Brain pericyte (primary cell): Measurements from ENCODE around the gene RABGAP1L.
"Not testable (repeated sequence)": the region's sequence is repeated elsewhere in the genome, so short reads cannot be mapped to it uniquely, and the experiment has no call there.

ENCODE experiments used
- DNase-seq: peaks from one replicate; pipeline ENCODE4 v3.0.0-alpha.2; 2012; ENCODE audit warnings: low read depth, low spot score

RABGAP1L gene

DNA sequence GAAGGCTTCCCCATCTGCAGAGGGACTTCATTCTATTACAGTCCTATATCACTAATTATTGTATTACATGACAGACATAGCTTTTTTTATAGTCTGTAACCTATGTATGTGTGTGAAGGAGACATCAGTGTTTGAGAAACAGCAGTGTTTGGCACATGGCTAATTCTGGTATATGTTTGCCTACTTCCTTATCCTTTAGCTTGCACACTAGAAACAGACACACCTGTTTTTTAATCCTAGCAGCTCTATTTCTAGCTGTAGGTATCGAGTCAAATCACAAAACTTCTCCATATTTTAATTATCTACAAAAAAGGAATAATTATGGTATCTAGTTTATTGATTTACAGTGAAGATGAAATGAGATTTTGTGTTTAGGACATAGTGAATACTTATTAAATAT lies 711.0 kb downstream of the RABGAP1L start:
- DNase-seq = no peak

DNA sequence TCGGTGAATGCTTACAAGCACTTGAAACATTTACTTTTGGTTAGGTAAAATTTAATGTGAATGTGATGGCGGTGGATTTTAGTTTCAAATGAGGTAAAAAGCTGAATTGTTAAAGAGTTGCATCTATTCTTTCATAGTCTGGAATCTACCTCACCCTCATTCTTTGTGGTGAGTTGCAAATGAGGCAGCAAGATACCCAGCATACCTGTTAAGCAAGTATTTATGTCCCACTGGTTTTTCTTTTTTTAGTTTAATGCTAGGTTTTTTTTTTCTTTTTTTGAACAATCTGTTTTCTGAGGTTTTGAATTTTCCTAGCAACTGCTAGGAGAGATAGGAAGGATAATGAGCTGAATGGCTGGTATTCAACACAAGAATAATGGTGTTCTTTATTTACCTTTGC lies 712.6 kb downstream of the RABGAP1L start:
- DNase-seq = no peak

DNA sequence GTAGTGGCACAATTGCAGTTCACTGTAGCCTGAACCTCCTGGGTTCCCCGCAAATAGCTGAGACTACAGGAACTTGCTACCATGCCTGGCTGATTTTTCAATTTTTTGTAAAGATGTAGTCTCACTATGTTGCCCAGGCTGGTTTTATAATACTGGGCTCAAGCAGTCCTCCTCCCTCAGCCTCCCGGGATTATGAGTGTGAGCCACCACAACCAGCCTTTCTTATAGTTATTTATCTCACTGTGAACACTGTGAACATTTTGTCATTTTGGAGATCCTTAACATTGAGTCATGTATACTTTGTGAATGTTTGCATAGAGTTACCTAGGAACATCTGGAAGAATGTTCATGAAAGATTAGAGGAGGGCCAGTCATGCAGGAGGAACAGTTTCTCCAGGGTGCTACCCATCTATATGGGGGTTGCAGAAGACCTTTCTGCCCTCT lies 713.3 kb downstream of the RABGAP1L start:
- no peak for DNase-seq

DNA sequence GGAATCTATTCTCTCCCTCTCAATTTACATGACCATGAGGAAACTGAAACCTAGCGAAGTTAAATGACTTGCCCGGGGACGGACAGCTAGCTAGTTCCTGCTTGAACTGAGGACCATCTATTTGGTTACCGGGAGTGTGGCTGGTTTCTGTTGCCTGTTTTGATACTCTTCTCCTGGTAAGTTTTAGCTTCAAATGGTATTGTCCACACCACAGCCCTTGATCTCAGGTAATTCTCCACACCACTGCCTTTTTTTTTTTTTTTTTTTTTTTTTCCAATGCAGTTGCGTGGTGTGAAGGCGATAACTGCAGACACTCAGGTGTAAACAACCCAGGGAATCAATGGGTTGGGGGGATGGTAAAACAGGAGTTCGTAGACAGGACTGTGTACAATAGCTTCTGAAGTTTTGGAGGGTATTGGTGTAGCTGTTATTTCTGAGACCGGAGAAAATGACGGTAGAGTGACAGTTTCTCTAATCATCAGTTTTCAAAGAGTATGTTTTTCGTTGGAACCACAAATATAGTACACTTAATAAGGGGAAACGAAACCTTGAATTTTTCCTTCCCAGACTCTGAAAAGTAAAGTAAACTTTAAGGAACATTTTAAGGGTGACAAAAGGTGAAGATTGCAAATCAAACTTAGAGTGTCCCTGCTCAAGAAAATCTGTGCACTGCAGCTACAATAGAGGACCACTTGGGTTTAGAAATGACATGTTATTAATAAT lies 715.2 kb downstream of the RABGAP1L start:
- DNase-seq = no peak

DNA sequence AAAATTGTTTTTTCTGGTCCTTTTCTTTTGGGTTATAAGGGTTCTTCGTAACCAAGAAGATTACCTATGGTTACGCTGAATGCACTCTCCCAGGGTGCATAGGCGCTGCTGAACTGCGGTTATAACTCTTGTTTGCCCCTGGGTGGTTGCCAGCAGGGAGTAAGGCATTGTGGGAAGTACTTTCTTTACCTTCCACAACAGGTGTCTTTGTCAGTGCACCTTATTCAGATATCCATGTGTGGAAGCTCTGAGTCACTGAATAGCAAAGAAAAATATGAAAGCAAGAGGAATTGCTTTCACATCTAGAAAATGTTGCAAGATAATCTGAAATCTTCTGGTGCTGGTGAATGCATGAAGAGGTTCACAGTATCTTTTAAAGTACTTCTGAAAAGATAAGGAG lies 716.0 kb downstream of the RABGAP1L start:
- DNase-seq = no peak

DNA sequence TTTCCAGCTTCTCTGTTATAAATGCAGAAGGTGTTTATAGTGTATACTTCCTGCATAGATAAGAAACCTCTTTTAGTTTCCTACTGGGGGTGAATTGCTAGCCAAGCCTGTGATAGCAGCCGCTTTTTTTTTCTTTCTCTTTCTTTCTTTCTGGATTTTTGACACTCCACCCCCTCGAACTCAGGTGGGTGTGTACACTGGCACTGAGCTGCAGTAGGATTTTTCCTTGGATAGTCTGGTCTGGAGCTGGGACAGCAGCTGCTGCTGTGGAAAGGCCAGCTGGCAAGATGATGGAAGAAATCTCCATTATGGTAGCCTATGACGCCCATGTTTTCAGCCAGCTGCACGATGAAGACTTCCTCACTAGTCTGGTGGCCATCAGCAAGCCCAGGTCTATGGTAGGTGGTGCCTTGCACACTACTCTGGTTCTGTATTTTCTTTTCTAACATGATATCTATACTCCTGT lies 717.9 kb downstream of the RABGAP1L start:
- no peak for DNase-seq

DNA sequence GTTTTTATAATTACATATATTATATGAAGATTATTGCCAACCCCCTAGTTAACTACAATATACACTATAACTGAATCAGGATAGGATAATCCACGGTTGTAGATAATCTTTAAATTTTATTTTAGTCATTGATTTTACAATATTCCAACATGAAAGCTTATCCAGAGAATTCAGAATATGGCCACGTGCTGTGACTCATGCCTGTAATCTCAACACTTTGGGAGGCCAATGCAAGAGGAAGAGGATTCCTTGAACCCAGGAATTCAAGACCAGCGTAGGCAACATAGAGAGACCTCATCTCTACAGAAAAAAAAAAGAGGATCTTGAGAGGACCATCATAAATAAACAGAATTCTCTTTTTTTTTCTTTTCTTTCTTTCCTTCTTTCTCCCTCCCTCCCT lies 720.9 kb downstream of the RABGAP1L start:
- no peak for DNase-seq

DNA sequence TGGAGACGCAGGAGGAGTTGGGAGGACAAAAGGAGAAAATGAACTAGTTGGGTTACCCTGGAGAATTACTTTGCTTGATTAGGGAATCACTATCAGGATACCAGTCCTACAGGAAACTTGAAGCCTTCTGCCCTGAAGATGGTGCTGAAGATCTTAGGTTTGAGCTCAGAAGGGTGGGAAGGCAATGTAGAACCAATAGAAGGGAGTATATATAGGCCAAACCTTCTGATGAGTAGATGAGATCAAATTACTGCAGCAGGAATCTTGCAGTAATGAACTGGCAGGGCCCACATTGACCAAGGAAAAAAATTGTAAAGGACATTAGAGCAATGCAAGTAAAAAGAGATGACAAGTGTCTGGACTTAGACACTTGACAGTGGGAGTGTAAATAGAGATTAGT lies 724.1 kb downstream of the RABGAP1L start:
- no peak for DNase-seq

DNA sequence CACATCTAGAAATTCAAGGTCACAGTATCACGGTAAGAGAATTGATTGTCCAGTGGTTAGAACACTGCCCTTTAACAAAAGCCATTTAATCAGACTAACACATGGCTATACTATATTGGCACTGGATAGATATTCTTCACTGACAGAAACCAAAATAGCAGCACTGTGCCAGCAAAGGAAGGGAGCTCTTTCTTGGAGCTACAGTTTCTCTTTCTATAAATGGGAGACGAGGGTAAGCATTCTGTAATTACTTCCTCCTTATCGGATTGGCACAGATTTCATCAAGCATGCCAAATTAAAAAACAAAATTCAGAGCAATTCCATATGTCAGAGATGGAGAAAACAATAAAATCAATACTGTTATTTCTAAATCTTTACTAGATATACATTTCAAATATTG lies 724.7 kb downstream of the RABGAP1L start:
- DNase-seq = no peak

DNA sequence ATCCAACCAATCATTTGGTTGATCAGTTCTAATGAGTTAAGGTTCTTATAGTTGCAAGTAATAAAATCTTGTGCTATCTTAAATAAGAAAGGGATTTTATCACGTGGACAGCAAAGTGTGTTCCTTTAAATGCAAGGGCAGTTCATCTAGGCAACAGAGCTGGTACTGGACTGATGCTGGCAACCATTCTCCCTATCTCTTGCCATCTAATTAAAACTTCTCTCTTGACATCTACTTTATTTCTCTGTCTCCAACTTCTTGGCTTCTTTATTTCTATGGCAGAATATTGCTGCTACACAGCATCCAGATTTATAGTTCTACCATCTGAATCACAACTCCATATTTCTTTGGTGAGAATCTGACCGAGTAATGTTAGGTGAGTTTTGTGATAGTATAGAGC lies 725.2 kb downstream of the RABGAP1L start:
- no peak for DNase-seq

DNA sequence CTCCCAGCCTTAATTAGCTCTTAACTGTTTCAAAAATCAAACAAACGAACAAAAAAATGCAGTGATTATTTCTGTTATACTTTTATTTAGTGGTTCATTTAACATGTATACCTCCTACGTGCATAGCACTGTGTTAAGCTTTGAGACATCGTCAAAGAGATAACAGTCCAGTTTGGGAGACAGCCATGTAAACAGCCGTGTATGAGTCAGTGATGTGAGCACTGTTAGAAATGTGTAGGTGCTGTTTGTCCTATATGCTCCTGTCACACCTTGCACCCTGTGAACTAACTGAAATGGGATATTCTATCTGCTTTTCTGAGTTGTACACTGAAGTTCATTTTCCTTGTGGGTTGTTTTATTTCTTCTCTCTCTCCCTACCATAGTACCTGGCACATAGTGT lies 730.7 kb downstream of the RABGAP1L start:
- DNase-seq = no peak

DNA sequence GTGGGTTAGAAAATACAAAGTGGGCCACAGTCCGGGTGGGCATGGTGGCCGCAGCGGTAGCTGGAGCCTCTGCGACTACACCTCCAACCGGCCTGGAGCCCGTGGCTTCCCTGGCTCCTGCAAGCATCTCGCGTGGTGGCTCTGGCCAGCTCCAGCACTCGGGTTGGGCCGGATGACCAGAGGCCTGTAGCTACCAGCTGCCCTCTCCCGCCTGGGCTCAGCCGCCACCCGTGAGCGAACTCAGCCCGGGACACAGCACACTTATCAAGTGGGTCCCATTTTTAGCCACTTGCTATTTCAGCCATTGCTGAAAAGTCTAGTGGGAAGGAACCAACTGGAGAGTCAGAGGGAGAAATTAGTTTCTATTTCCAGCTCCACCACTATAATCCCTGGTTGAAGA lies 732.7 kb downstream of the RABGAP1L start:
- DNase-seq = no peak

DNA sequence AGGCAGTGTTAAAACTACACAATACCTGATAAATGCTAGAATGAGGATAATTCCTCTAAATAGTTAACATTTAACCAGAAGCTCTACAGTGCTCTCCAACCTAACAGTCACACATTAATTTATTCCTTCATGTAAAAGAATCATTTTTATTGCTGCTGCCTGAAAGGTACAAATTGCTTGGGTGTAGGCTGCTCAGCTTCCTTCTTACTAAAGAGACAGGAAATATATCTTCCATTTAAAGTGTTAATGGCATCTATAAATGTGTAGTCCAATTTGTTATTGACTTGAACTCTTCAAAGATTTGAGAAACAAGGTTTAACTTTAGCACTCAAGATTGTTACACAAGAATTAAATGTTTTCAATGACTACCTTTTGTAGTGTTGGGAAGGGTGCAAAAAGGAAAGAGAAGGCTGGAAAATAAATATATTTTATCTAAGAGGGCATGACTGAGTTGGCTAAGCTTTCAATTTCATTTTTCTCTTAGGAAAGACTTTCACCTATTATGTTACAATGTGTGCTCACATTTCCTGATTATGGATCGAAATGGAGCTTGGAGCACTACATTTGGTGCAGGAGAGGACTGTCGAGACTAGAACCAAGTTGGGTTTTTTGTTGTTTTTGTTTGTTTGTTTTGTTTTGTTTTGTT lies 734.9 kb downstream of the RABGAP1L start:
- DNase-seq = no peak

DNA sequence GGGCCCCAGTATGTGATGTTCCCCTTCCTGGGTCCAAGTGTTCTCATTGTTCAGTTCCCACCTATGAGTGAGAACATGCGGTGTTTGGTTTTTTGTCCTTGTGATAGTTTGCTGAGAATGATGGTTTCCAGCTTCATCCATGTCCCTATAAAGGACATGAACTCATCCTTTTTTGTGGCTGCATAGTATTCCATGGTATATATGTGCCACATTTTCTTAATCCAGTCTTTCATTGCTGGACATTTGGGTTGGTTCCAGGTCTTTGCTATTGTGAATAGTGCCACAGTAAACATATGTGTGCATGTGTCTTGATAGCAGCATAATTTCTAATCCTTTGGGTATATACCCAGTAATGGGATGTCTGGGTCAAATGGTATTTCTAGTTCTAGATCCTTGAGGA lies 736.3 kb downstream of the RABGAP1L start:
- DNase-seq = not testable (repeated sequence)

DNA sequence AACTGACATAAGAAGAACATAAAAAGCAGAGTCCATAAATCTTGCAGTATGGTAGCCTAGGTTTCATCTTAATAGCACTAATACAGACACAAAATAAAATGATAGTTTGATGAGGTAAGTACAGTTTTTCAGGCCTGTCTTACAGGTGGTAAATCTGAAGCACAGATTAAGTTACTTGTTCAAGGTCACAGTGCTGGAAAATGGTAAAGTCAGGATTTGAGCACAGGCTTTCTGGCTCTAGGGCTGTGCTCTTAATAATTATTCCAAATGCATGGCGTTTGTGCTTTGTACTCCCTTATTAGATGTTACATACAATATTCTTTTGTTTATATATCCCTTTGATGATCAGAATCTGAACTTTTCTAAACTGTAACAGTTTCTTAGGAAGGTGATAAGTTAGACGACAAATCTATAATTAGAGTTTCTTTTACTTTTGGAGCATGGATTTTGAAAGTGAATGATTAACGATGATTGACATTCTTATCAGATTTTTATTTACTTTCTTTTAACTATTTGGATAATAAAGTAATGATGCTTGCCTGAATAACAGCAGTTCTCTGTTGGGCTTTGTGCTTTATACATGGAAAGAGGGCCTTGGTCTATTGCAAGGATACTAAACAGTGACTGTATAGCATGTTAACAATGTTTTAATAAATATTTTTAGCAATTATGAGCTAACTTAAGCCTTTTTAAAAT lies 738.9 kb downstream of the RABGAP1L start:
- no peak for DNase-seq

DNA sequence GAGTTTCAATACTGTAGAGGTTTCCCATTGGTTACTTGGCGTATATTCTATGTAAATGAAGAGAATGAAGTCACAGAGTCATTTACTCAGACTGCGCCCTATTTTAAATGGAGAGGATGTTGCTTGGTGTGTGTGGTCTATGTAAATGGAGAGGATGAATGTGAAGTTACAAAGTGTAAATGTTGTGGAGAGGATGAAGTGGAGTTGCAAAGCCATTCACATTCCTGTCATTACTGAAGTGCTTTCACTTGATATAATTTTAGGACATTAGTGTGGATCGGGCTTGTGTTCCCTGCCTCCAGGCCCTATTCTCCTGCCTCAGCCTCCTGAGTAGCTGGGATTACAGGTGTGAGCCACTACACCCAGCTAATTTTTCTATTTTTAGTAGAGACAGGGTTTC lies 741.0 kb downstream of the RABGAP1L start:
- DNase-seq = no peak

DNA sequence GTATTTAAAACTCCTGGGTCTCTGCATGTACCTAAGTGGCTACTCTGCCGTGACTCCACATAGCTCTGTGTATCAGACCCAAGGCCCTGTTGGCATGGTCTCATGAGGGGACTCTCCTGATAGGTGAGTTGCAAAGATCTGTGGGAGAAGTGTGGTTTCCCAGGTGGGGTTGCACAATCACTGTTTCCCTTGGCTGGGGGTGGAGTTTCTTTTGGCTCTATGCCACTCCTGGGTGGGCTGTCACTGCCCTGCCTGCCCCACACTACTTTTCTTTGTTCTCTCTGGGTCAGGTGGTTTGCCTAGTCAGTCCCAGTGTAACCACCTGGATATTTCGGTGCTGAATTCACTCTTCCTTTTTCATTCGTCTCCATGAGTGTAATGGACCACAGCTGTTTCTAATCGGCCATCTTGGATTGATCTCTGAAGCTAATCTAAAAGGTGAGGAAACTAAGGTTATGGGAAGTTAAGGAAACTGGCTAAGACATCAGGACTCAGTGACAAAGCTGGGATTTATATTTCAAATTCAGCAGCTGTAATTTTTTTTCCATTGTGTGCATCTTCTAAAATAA lies 743.3 kb downstream of the RABGAP1L start:
- DNase-seq = no peak

DNA sequence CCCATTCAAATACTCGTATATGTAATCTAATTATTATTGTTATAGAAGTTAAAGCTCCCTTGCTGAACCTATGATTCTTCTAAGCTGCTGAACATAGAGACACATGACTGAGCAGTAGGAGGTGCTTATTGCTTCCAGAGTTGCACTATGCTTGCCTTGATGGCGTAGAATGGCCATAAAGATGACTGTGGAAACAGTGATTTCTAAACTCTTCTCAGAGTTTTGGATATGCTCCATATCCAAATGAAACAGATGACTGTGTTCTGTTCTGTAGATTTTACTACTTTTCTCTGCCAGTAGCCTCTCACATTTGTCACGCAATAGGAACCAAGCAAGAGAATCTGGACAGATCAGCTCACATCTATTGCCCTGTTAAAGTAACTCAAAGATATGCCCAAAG lies 752.3 kb downstream of the RABGAP1L start:
- DNase-seq = no peak

DNA sequence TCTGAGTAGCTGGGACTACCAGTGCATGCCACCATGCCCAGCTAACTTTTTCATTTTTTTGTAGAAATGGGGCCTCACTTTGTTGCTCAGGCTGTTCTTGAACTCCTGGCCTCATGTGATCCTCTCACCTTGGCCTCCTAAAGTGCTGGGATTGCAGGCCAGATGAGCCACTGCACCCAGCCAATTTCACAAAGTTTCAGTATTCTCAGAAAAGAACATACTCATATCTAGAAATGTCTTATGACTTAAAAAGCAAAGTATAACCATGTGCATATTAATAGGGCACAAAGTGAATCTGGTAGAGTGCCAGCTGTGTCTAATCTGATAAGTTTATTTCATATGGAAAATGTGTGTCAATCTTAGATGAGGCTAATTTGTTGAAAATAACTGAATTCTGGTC lies 752.9 kb downstream of the RABGAP1L start:
- no peak for DNase-seq

DNA sequence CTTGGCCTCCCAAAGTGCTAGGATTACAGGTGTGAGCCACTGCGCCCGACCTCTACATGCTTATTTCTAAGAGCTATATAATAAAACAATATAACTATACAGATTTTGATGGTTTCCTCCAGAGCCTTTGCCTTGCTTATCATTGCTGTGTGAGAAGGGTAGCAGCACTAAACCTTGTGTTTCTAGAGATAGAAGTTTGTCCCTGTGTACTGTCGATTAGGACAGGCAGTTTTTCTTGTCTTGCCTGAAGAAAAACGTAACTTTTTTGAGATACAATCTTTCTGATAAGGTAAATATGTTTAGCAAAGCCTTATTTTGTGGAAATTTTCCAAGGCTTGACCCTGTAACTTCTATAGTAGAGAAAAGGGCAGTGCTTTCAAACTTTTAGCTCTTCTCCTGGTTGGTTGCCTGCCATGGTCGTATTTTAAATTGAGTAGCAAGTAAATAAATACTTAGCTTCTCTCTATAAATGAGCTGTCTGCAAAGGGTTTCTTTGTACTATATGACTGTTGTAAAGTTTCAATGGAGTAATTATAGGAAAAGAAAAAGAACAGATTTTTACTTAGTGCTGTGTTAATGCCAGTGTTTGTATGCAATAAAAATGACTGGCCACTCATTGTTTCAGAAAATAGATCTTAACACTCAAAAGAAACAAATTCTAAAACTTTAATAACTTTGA lies 754.0 kb downstream of the RABGAP1L start:
- no peak for DNase-seq

DNA sequence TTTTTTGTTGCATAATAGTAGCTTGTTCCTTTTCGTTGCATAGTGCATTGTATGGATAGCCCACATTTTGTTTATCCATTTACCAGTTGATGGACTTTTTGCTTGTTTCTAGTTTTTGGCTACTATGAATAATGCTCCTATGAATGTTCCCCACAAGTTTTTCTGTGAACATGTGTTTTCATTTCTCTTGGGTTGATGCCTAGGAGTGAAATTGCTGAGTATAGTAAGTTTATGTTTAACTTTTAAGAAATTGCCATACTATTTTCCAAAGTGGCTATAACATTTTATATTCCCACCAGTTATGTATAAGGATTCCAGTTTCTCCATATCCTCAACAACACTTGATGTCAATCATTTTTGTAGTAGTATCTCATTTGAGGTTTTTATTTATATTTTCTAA lies 755.7 kb downstream of the RABGAP1L start:
- no peak for DNase-seq

DNA sequence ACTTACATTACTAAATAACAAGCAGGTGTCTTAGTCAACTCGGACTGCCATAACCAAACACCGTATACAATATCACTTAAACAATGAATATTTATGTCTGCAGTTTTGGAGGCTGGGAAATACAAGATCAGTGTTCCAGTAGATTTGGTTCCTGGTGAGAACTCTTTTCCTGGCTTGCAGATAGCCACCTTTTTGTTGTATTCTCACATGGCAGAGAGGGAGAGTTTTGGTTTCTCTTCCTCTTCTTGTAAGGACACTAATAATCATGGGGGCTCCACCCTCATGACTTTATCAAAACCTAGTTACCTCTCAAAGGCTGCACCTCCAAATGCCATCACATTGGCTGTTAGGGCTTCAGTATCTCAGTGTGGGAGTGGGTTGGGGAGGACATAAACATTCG lies 757.5 kb downstream of the RABGAP1L start:
- DNase-seq = no peak
